Effector CD4-positive, alpha-beta T cell (primary cell): ENCODE results near the gene BTD.

Experiments used
- DNase-seq: peaks from one replicate; pipeline ENCODE4 v3.0.0-alpha.2; 2020

BTD gene

GRCh38 chr3:15637131-15637951, 35.8 kb downstream of the BTD start:
- no peak for DNase-seq

- no peak for DNase-seq
Observed at GRCh38 chr3:15638193-15638890, 36.8 kb downstream of the BTD start.

- DNase-seq = no peak
Observed at GRCh38 chr3:15638891-15639262, 37.3 kb downstream of the BTD start.

- no peak for DNase-seq
Observed at GRCh38 chr3:15645246-15645645, 43.7 kb downstream of the BTD start.

- no peak for DNase-seq
Observed at GRCh38 chr3:15645740-15646501, 44.4 kb downstream of the BTD start.

GRCh38 chr3:15646851-15647511, 45.4 kb downstream of the BTD start:
- DNase-seq = no peak

- no peak for DNase-seq
Observed at GRCh38 chr3:15647611-15648167, 46.1 kb downstream of the BTD start.

GRCh38 chr3:15649341-15649740, 47.8 kb downstream of the BTD start:
- DNase-seq = no peak

GRCh38 chr3:15649858-15650257, 48.3 kb downstream of the BTD start:
- DNase-seq = no peak

- no peak for DNase-seq
Observed at GRCh38 chr3:15651396-15651795, 49.9 kb downstream of the BTD start.

GRCh38 chr3:15653321-15653720, 51.8 kb downstream of the BTD start:
- DNase-seq = no peak

GRCh38 chr3:15654127-15654526, 52.6 kb downstream of the BTD start:
- no peak for DNase-seq

- no peak for DNase-seq
Observed at GRCh38 chr3:15654891-15655290, 53.3 kb downstream of the BTD start.

GRCh38 chr3:15656342-15656741, 54.8 kb downstream of the BTD start:
- DNase-seq = no peak

- DNase-seq = no peak
Observed at GRCh38 chr3:15657016-15657415, 55.5 kb downstream of the BTD start.

GRCh38 chr3:15659254-15659975, 57.9 kb downstream of the BTD start:
- no peak for DNase-seq

GRCh38 chr3:15660055-15660935, 58.8 kb downstream of the BTD start:
- DNase-seq = no peak

GRCh38 chr3:15664144-15664543, 62.6 kb downstream of the BTD start:
- DNase-seq = no peak

GRCh38 chr3:15665510-15666150, 64.1 kb downstream of the BTD start:
- no peak for DNase-seq

GRCh38 chr3:15666277-15666676, 64.7 kb downstream of the BTD start:
- no peak for DNase-seq
